GM20431 (cell line): ENCODE results near the gene CLC.

Experiments used
- in situ Hi-C: fragments of 300-500 bp; cut with MseI, MboI; formaldehyde crosslinking; loops from one replicate; pipeline ENCODE4 v1.15.0; 2020; ENCODE audit warnings: low sequenced_read_pairs; ENCODE audit not compliant: unreplicated experiment

Gene CLC

DNA sequence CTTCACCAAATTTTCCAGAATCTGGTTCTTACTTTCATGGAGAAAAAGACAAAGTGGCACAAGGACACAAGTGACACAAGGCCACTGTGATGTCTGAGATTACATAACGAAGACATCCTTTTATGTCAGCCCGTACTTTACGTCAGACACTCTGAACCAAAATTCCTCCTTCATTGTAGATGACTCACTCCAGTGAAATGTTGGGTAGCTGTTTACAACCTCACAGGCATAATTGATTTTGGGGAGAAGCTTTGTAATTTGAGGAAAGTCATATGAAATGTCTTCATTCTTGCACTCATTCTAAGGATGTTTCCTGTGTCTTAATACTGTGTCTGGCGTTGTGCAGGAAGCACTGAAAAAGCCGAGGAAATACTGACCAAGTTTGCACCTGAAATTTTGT lies 53.6 kb downstream of the CLC start:
- in situ Hi-C loops = no loop called here

GRCh38 chr19:39681416-39681815 lies 56.4 kb downstream of the CLC start:
- in situ Hi-C loops = no loop called here
